CMK (cell line): Measurements from ENCODE around the gene GNMT.

Experiments used
- DNase-seq: peaks from one replicate; pipeline ENCODE4 v3.0.0-alpha.2; 2010; ENCODE audit warnings: low read depth

GNMT gene

GRCh38 chr6:42960243-42961019, at the start of gene GNMT:
Gene GNMT, plus strand, starts transcription at chr6:42960754. Its CDS starts 14 bp downstream, at chr6:42960768.
- no peak for DNase-seq

- DNase-seq: no peak
Observed at GRCh38 chr6:42911171-42912021, 49.2 kb upstream of the GNMT start.

GRCh38 chr6:42914546-42914945, 46.0 kb upstream of the GNMT start:
- no peak for DNase-seq

- no peak for DNase-seq
Observed at GRCh38 chr6:42915732-42916131, 44.8 kb upstream of the GNMT start, which contains the start of gene PTCRA. Gene PTCRA, plus strand, starts transcription at chr6:42916053. Its CDS starts 17 bp downstream, at chr6:42916070.

GRCh38 chr6:42916288-42916687, 44.3 kb upstream of the GNMT start:
- DNase-seq: no peak

- DNase-seq: no peak
Observed at GRCh38 chr6:42921801-42922200, 38.8 kb upstream of the GNMT start.

GRCh38 chr6:42923666-42924065, 36.9 kb upstream of the GNMT start:
- DNase-seq: no peak

- no peak for DNase-seq
Observed at GRCh38 chr6:42925248-42925857, 35.2 kb upstream of the GNMT start.

- DNase-seq: peak; percentile 96
Observed at GRCh38 chr6:42928986-42929820, 31.4 kb upstream of the GNMT start, which contains the start of gene CNPY3. Gene CNPY3, plus strand, starts transcription at chr6:42929480. Its CDS starts 91 bp downstream, at chr6:42929571.

- DNase-seq: peak; percentile 88
Observed at GRCh38 chr6:42929821-42930360, 30.7 kb upstream of the GNMT start.

GRCh38 chr6:42932412-42932811, 28.1 kb upstream of the GNMT start:
- DNase-seq: no peak

GRCh38 chr6:42933205-42933604, 27.3 kb upstream of the GNMT start:
- DNase-seq: no peak

GRCh38 chr6:42935322-42935721, 25.2 kb upstream of the GNMT start:
- DNase-seq: no peak

GRCh38 chr6:42936398-42936797, 24.2 kb upstream of the GNMT start:
- DNase-seq: no peak

GRCh38 chr6:42937548-42938427, 22.8 kb upstream of the GNMT start:
- DNase-seq: no peak

GRCh38 chr6:42938428-42938796, 22.1 kb upstream of the GNMT start:
- DNase-seq: no peak

- DNase-seq: no peak
Observed at GRCh38 chr6:42938987-42939809, 21.4 kb upstream of the GNMT start.

- no peak for DNase-seq
Observed at GRCh38 chr6:42939810-42940167, 20.8 kb upstream of the GNMT start.

- no peak for DNase-seq
Observed at GRCh38 chr6:42940493-42941045, 20.0 kb upstream of the GNMT start.
